C4-2B (cell line): Measurements from ENCODE around the gene IFT52.
"Not testable (repeated sequence)": the region's sequence is repeated elsewhere in the genome, so short reads cannot be mapped to it uniquely, and the experiment has no call there.

Source experiments
- H3K27ac ChIP-seq: fragments of 450-650 bp; 2 replicates; pipeline ENCODE4 v1.5.1; 2017
- ZFX ChIP-seq: fragments of 450-650 bp; IDR thresholded peaks from 2 replicates; pipeline ENCODE4 v1.6.1; 2017
- TF ChIP-seq, protein P1 (sequence below): fragments of 450-650 bp; conservative IDR thresholded peaks from 2 replicates; pipeline ENCODE4 v1.5.1; 2017; ENCODE audit warnings: mild to moderate bottlenecking

Gene IFT52

DNA sequence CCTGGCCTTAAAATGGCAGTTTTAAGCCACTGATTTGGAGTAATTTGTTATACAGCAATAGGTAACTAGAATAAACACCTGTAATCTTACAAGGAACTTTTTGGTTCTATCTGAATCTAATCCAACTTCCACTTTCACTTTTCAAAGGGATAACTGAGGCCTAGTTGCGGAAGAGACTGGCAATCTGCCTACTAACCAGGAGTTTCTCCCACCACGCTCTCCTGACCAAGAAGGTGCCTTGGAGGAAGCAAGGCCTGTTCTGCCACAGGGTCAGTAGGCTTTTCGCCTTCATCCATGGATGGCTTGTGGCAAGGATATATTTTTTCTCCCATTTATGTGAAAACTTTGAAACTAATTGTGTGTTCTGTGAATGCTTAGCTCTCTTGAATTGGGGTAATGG, 63.2 kb downstream of the IFT52 start:
- H3K27ac ChIP-seq = no peak overlapping the region
- TF ChIP-seq, protein P1, sequence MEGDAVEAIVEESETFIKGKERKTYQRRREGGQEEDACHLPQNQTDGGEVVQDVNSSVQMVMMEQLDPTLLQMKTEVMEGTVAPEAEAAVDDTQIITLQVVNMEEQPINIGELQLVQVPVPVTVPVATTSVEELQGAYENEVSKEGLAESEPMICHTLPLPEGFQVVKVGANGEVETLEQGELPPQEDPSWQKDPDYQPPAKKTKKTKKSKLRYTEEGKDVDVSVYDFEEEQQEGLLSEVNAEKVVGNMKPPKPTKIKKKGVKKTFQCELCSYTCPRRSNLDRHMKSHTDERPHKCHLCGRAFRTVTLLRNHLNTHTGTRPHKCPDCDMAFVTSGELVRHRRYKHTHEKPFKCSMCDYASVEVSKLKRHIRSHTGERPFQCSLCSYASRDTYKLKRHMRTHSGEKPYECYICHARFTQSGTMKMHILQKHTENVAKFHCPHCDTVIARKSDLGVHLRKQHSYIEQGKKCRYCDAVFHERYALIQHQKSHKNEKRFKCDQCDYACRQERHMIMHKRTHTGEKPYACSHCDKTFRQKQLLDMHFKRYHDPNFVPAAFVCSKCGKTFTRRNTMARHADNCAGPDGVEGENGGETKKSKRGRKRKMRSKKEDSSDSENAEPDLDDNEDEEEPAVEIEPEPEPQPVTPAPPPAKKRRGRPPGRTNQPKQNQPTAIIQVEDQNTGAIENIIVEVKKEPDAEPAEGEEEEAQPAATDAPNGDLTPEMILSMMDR = no peak
- no peak for TF ChIP-seq ZFX

DNA sequence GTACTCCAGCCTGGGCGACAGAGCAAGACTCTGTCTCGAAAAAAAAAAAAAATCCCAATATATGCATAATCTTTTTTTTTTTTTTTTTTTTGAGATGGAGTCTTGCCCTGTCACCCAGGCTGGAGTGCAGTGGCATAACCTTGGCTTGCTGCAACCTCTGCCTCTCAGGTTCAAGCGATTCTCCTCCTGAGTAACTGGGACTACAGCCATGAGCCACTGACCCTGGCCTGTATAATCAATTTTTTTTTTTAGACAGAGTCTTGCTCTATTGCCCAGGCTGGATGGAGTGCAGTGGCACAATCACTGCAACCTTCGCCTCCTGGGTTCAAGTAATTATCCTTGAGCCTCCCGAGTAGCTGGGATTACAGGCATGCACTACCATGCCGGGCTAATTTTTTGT, 64.4 kb downstream of the IFT52 start:
- not testable (repeated sequence) for H3K27ac ChIP-seq

DNA sequence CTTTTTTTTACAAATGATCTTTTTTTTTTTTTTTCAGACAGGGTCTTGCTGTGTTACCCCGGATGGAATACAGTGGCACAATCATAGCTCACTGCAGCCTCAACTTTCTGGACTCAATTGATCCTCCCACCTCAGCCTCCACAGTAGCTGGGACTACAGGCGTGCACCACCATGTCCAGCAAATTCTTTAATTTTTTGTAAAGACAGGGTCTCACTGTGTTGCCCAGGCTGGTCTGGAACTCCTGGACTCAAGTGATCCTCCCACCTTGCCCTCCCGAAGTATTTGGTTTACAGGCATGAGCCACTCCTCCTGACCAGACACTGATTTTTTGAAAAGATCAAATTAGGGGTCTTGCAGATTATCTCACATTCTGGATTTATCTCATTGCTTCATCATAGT, 65.2 kb downstream of the IFT52 start:
- no peak for TF ChIP-seq ZFX
- TF ChIP-seq, protein P1 = no peak
- H3K27ac ChIP-seq = no peak overlapping the region

DNA sequence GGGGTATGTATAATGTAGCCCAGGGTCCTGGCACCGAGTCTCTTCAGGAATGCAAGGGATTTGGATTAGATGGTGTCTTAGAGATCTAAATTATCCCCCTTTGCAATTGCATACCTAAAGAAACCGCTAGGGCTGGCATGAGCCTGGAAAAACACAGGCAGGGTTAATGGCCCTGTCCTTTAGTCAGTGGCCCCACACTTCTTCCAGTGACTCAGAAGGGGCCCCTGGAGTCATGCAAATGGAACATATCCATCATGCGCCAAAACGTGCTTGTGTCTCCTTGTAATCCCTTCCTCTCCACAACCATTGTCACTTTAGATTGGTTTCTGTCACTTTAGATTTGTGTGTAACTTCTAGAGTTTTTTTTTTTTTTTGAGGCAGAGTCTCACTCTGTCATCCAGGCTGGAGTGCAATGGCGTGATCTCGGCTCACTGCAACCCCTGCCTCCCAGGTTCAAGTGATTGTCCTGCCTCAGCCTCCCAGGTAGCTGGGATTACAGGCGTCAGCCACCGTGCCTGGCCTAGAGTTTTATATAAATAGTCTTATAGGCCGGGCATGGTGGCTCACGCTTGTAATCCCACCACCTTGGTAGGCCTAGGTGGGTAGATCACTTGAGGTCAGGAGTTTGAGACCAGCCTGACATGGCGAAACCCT, 67.5 kb downstream of the IFT52 start:
- H3K27ac ChIP-seq = peak overlapping the region; percentile 83
- TF ChIP-seq, protein P1 = no peak; the same call in 1 of the 2 replicates
- no peak for TF ChIP-seq ZFX

DNA sequence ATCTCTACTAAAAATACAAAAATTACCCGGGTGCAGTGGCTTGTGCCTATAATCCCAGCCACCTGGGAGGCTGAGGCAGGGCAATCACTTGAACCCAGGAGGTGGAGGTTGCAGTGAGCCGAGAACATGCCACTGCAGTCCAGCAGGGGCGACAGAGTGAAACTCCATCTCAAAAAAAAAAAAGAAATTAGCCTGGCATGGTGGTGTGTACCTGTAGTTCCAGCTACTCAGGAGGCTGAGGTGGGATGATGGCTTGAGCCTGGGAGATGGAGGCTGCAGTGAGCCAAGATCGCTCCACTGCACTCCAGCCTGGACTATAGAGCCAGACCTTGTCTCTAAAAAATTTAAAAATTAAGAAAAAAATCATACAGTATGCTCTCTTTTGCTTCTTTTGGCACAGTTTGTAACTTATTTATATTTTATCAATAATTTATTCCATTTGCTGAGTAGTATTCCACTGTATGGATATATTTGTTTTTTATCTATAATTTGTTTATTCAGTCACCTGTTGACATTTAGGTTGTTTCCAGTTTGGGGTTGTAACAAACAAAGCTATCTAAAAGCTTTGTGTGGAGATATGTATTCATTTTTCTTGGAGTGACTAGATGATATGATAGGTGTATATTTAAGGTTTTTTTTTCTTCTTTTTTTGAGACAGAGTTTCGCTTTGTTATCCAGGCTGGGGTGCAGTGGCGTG, 68.1 kb downstream of the IFT52 start:
- no peak overlapping the region; the same call in 1 of the 2 replicates for H3K27ac ChIP-seq
- TF ChIP-seq, protein P1 = no peak; the same call in 1 of the 2 replicates
- TF ChIP-seq ZFX = no peak

DNA sequence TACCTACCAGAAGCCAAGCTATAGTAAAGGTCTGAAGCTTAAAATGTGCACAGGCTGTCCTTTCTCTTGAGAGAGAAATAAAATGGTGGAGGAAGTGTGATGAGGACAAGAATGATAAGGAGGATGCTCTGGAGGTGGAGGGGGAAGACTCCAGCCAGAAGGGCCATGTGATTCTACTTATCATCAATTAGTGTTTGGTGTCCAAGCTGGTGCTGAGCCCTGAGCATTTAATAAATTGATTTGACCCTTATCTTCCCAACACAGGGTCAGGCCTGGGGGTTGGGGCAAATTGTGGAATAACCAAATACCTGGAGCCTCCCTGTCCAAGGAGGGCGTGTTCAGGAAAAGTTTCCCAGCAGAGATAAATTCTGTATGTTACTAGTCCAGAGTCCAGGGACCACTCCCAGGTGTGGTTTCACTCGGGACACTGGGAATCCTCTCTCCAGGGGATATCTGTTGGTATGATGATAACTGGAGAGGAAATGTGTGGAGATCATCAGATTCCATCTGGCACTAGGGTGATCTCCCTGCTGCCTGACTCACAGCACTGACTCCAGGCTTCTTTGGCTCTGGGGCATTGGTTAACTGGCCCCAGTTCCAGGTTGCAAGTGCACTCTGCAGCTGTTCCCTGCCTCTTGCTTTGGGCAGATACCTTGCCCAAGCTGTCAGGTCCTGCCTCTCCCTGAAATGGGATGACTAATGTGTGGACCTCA, 72.4 kb downstream of the IFT52 start:
- TF ChIP-seq, protein P1 = no peak
- no peak for TF ChIP-seq ZFX
- H3K27ac ChIP-seq = no peak overlapping the region

DNA sequence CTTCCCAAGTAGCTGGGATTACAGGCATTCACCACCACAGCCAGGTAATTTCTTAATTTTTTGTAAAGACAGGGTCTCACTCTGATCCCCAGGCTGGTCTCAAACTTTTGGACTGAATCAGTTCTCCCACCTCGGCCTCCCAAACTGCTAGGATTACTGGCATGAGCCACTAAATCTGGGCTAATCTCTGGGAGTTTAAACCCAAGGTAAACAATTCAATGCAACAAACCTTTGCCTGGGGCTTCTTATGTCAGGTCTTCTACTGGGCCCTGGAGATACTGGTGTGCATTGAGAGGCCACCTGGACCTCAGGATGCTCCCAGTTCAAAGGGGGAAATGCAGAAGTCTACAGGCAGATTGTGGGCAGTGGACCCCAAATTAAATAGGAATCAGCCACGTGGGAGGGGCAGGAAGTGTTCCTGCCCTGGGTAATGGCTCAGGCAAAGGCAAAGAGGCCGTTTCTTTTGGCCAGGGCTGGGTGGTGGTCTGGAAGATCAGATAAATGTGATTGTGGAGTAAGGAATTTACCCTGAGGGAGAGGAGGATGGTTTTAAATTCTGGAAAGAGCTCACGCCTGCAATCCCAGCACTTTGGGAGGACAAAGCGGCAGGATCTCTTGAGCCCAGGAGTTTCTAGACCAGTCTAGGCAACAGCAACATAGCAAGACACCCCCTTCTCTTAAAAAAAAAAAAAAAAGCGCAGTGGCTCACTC, 74.9 kb downstream of the IFT52 start:
- H3K27ac ChIP-seq = no peak overlapping the region
- no peak for TF ChIP-seq ZFX
- TF ChIP-seq, protein P1 = no peak
